Mucosa of descending colon (tissue), 3 donors: ENCODE data around the gene FN3K. TPM values are rescaled to one million over a fixed set of nuclear protein-coding genes. Genes with fewer than 3 reads are reported as not detected.

Experiments
- ATAC-seq: fragments of 200-7000 bp; cut with Tn5 transposase; one replicate; pipeline ENCODE4 v1.9.1; 2020; ENCODE audit warnings: mild to moderate bottlenecking, moderate library complexity
- DNase-seq, 3 donors: peaks; one replicate each; pipeline ENCODE4 v3.0.0-alpha.2; 2020
- H3K36me3 ChIP-seq: fragments of 200-600 bp; one replicate; pipeline ENCODE4 v1.8.0; 2021; ENCODE audit warnings: low read depth, mild to moderate bottlenecking
- H3K4me1 ChIP-seq: fragments of 200-600 bp; one replicate; pipeline ENCODE4 v1.8.0; 2021; ENCODE audit warnings: low read depth, mild to moderate bottlenecking
- H3K4me3 ChIP-seq: fragments of 200-600 bp; one replicate; pipeline ENCODE4 v1.8.0; 2021; ENCODE audit warnings: mild to moderate bottlenecking
- H3K9me3 ChIP-seq: fragments of 200-600 bp; one replicate; pipeline ENCODE4 v1.8.0; 2021; ENCODE audit warnings: mild to moderate bottlenecking
- intact Hi-C, 2 donors: fragments of 100-400 bp; cut with DNase I in 1 of 2; cut with micrococcal nuclease in 1 of 2; formaldehyde crosslinking; loops; one replicate each; pipeline versions ENCODE4 v1.11.0 to v1.11.1; 2022; cut with DNase I, micrococcal nuclease
- total RNA-seq, 3 donors: library from RNA; stranded (reverse); fragmentation: NEBNext Ultra II Directional in 2 of 3; extraction: Animal tissue kit (Norgen Biotek cat#: 25700) in 2 of 3; gene quantifications; one replicate each; pipeline versions ENCODE4 v1.2.1 to v1.2.4, GENCODE V29; 2021 to 2023
- TF ChIP-seq, protein P1 (sequence below): fragments of 200-600 bp; IDR thresholded peaks from one replicate; pipeline ENCODE4 v1.8.0; 2022; ENCODE audit warnings: antibody characterized with exemption, mild to moderate bottlenecking
- donor health status: DM: no; HTN: no; CAD: no; lungs with moderate emphysema.
- donor health status: DM: no; HTN: no; CAD: no.
- donor health status: DM: no; HTN: yes; CAD: no.

Gene FN3K
- total RNA-seq, 3 donors from 2014 or later: 39.4 to 45.5 (median 40.8) TPM

GRCh38 chr17:82696259-82696658 lies 39.2 kb upstream of the FN3K start:
- peaks cover 7% of the 10 kb centered on the region for H3K9me3 ChIP-seq
- TF ChIP-seq, protein P1, sequence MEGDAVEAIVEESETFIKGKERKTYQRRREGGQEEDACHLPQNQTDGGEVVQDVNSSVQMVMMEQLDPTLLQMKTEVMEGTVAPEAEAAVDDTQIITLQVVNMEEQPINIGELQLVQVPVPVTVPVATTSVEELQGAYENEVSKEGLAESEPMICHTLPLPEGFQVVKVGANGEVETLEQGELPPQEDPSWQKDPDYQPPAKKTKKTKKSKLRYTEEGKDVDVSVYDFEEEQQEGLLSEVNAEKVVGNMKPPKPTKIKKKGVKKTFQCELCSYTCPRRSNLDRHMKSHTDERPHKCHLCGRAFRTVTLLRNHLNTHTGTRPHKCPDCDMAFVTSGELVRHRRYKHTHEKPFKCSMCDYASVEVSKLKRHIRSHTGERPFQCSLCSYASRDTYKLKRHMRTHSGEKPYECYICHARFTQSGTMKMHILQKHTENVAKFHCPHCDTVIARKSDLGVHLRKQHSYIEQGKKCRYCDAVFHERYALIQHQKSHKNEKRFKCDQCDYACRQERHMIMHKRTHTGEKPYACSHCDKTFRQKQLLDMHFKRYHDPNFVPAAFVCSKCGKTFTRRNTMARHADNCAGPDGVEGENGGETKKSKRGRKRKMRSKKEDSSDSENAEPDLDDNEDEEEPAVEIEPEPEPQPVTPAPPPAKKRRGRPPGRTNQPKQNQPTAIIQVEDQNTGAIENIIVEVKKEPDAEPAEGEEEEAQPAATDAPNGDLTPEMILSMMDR: no peak
- H3K36me3 ChIP-seq: peaks cover 5% of the 10 kb centered on the region
- H3K4me3 ChIP-seq: no peak overlapping the region
- H3K4me1 ChIP-seq: peaks cover 14% of the 10 kb centered on the region
- DNase-seq (peak in 2 of 3 donors; percentile 21 to 22), ATAC-seq (no peak)
- intact Hi-C loops: no loop called here

DNA sequence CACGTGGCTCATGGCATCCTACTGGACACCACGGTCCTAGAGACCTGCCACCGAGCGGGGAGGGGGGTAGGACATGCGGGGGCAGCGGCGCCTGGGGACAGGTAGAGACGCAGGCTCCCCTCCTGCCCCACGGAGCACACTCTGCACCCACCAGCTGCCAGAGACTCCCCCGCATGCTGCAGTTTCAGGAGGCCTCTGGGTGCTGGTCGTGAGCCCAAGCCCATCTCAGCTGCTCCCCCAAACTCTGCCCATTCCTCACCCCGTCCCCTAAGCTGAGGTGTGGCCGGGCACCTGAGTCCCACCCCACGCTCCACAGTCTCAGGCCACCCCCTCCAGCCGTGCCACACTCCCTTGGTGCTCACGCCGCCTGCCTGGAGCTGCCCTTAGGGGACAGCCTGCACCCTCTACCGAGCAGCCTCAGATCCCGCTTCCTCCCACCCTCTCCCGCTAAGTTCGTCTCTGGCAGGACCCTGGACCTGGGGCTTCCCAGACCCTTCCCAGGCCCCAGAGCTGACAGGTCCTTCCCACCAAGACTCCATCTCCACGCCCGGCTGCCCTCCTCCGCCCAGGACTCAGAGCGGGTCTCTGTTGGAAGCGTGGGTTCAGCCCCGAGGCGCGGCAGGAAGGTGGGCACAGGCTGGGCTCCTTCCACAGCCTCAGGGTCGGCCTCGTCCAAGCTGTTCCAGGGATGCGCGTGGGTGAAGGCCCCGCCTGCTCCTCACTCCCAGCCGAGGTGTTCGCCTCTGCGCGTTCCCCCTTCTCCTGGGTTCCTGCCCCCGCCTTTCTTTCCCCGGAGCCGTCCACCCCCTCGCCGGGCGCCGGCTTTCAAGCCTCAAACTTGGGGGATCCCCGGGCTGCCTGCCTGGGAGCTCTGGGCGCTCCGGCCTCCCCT lies 38.3 kb upstream of the FN3K start:
- no peak for ATAC-seq

GRCh38 chr17:82697808-82698064 lies 37.7 kb upstream of the FN3K start:
- TF ChIP-seq, protein P1: no peak
- Histone ChIP-seq H3K9me3 (peaks cover 7% of the 10 kb centered on the region), H3K4me3 (peak overlapping the region; percentile 61), H3K36me3 (peaks cover 5% of the 10 kb centered on the region), H3K4me1 (peaks cover 27% of the 10 kb centered on the region)
- DNase-seq: peak in 1 of 3 donors; percentile 59
- ATAC-seq: no peak
- intact Hi-C loops: no loop called here

More for the DNA sequence above, 38.3 kb upstream of the FN3K start:
- Histone ChIP-seq H3K4me3 (peak overlapping the region; percentile 61), H3K9me3 (peaks cover 7% of the 10 kb centered on the region), H3K36me3 (peaks cover 5% of the 10 kb centered on the region), H3K4me1 (peaks cover 23% of the 10 kb centered on the region)
- TF ChIP-seq, protein P1: no peak
- peak; percentile 27 to 63 (median 61) for DNase-seq
- intact Hi-C loops: no loop called here

DNA sequence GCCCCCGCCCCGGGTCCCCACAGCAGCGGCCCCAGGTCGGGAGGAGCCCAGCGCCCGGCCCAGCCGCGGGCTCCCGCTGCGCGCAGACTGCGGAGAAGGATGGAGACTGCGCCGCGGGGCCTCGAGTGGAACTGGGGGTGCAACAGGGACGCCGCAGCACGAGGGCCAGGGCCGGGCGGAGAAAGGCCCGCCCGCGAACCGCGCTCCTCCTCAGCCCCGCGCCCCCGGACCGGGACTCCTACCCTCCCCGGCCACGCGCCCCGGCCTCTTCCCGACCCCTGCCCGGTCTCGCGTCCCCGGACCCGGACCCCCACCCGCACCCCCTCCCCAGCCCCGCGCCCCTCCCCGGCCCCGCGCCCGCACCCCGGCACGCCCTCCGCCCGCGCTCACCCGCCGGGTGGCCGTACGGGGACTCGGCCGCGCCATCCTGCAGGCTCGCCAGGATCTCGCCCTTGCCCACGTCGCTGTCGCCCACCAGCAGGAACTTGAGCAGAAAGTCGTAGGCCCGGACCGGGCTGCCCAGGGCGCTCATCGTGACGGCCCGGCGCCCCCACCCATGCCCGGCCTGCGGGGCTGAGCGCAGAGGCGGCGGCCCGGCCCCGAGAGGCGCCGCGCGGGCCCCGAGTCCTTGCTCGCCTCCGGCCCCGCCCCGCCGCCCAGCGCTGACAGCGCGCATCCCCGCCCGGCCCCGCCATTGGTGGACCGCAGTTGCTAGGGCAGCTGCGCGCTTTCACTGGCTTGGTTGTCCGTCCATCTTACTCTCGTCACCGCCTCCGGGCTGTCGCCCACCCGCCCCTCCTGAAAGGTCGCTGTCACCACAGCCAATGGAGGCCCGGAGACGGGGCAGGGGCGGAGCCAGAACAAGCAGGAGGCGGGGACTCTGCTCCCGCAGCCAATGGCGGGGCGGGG lies 37.1 kb upstream of the FN3K start, which contains the start of gene RAB40B:
TSS of gene RAB40B (minus strand) at position 634 of the 909 bp plus-strand sequence. CDS start at position 532, 102 bp downstream.
- DNase-seq (peak; percentile 99 to 100 (median 99)), ATAC-seq (peak; percentile 92)
- H3K4me1 ChIP-seq: peaks cover 33% of the 10 kb centered on the region
- intact Hi-C loops: no loop called here
- H3K4me3 ChIP-seq: peak within 1 kb of the TSS; percentile 61
- H3K9me3 ChIP-seq: peaks cover 7% of the 10 kb centered on the region
- peaks cover 5% of the 10 kb centered on the region for H3K36me3 ChIP-seq
- TF ChIP-seq, protein P1: no peak

- Histone ChIP-seq H3K36me3 (peaks cover 5% of the 10 kb centered on the region), H3K9me3 (peaks cover 7% of the 10 kb centered on the region), H3K4me1 (peaks cover 34% of the 10 kb centered on the region), H3K4me3 (peak overlapping the region; percentile 61)
- ATAC-seq (peak; percentile 0), DNase-seq (no peak)
- intact Hi-C loops: no loop called here
- TF ChIP-seq, protein P1: no peak
Measured at GRCh38 chr17:82698974-82699442, 36.4 kb upstream of the FN3K start.
